Stimulated activated CD4-positive, alpha-beta T cell treated with anti-CD3 and anti-CD28 coated beads, Interleukin-4, amount 100 ng/mL, for 24 hours (primary cell): ENCODE measurements around the gene PDK1.
"Not testable (repeated sequence)": the region's sequence is repeated elsewhere in the genome, so short reads cannot be mapped to it uniquely, and the experiment has no call there.

Experiments used
- DNase-seq: peaks from one replicate; pipeline ENCODE4 v3.0.0-alpha.2; 2020

PDK1 gene

GRCh38 chr2:172555522-172556283, at the start of gene PDK1:
Gene PDK1, plus strand, starts transcription at chr2:172556090. Its CDS starts 61 bp downstream, at chr2:172556151.
- peak; percentile 90 for DNase-seq

- DNase-seq, result no peak
These were observed 48.7 kb upstream of the PDK1 start for GRCh38 chr2:172507199-172507598.

GRCh38 chr2:172510088-172510487, 45.8 kb upstream of the PDK1 start:
- DNase-seq, result no peak

- DNase-seq, result no peak
These were observed 45.3 kb upstream of the PDK1 start for GRCh38 chr2:172510548-172510947.

GRCh38 chr2:172512810-172513523, 42.9 kb upstream of the PDK1 start:
- no peak for DNase-seq

- no peak for DNase-seq
These were observed 42.4 kb upstream of the PDK1 start for GRCh38 chr2:172513524-172513900.

GRCh38 chr2:172513935-172514586, 41.8 kb upstream of the PDK1 start:
- DNase-seq, result no peak

- no peak for DNase-seq
These were observed 39.6 kb upstream of the PDK1 start for GRCh38 chr2:172516299-172516698.

GRCh38 chr2:172518995-172519394, 36.9 kb upstream of the PDK1 start:
- DNase-seq, result no peak

- no peak for DNase-seq
These were observed 30.3 kb upstream of the PDK1 start for GRCh38 chr2:172525601-172526000.

GRCh38 chr2:172531309-172531708, 24.6 kb upstream of the PDK1 start:
- no peak for DNase-seq

- not testable (repeated sequence) for DNase-seq
These were observed 23.4 kb upstream of the PDK1 start for GRCh38 chr2:172532461-172532860.

GRCh38 chr2:172533687-172534086, 22.2 kb upstream of the PDK1 start:
- DNase-seq, result no peak

GRCh38 chr2:172535119-172535518, 20.8 kb upstream of the PDK1 start:
- DNase-seq, result no peak

GRCh38 chr2:172537851-172538250, 18.0 kb upstream of the PDK1 start:
- DNase-seq, result not testable (repeated sequence)

- DNase-seq, result no peak
These were observed 16.1 kb upstream of the PDK1 start for GRCh38 chr2:172539767-172540166.

- DNase-seq, result no peak
These were observed 15.5 kb upstream of the PDK1 start for GRCh38 chr2:172540421-172540820.

GRCh38 chr2:172545408-172546075, 10.3 kb upstream of the PDK1 start:
- no peak for DNase-seq

- DNase-seq, result no peak
These were observed 6.8 kb upstream of the PDK1 start for GRCh38 chr2:172549131-172549530.

GRCh38 chr2:172549802-172550201, 6.1 kb upstream of the PDK1 start:
- not testable (repeated sequence) for DNase-seq

GRCh38 chr2:172550419-172550818, 5.5 kb upstream of the PDK1 start:
- DNase-seq, result no peak

GRCh38 chr2:172551271-172551670, 4.6 kb upstream of the PDK1 start:
- no peak for DNase-seq

GRCh38 chr2:172552547-172553291, 3.2 kb upstream of the PDK1 start:
- DNase-seq, result no peak
